H9 (cell line): ENCODE results near the gene CDCP2. TPM values are rescaled to one million over a fixed set of nuclear protein-coding genes. Genes with fewer than 3 reads are reported as not detected.

Experiments
- DNase-seq: peaks from one replicate; pipeline ENCODE4 v3.0.0-alpha.2; 2017
- H2AFZ ChIP-seq: one replicate; pipeline ENCODE4 v1.6.1; 2013; ENCODE audit warnings: mild to moderate bottlenecking, low read length, control low read depth, moderate library complexity
- H2AK5ac ChIP-seq: 2 replicates; pipeline ENCODE4 v1.6.1; 2013; ENCODE audit warnings: low read length, control low read depth, mixed read lengths; ENCODE audit not compliant: insufficient read length
- H2BK120ac ChIP-seq: one replicate; pipeline ENCODE4 v1.6.1; 2013; ENCODE audit warnings: low read depth, mild to moderate bottlenecking, low read length, control low read depth, inconsistent platforms; ENCODE audit not compliant: poor library complexity, severe bottlenecking
- H2BK12ac ChIP-seq: 2 replicates; pipeline ENCODE4 v1.6.1; 2013; ENCODE audit warnings: low read length, control low read depth, mixed read lengths, low read depth; ENCODE audit not compliant: insufficient read length
- H2BK15ac ChIP-seq: 2 replicates; pipeline ENCODE4 v1.6.1; 2013; ENCODE audit warnings: low read depth, low read length, control low read depth
- H2BK20ac ChIP-seq: one replicate; pipeline ENCODE4 v1.6.1; 2013; ENCODE audit warnings: low read depth, mild to moderate bottlenecking, low read length, control low read depth, inconsistent platforms; ENCODE audit not compliant: poor library complexity, severe bottlenecking
- H2BK5ac ChIP-seq: 2 replicates; pipeline ENCODE4 v1.6.1; 2013; ENCODE audit warnings: low read length, control low read depth, mixed read lengths; ENCODE audit not compliant: insufficient read length
- H3K14ac ChIP-seq: 2 replicates; pipeline ENCODE4 v1.6.1; 2013; ENCODE audit warnings: low read length, control low read depth; ENCODE audit not compliant: insufficient read depth
- H3K18ac ChIP-seq: 2 replicates; pipeline ENCODE4 v1.6.1; 2013; ENCODE audit warnings: low read depth, mild to moderate bottlenecking, mixed read lengths, low read length, control low read depth; ENCODE audit not compliant: insufficient read length
- H3K23ac ChIP-seq: 2 replicates; pipeline ENCODE4 v1.6.1; 2013; ENCODE audit warnings: low read length, control low read depth, mixed read lengths, low read depth; ENCODE audit not compliant: insufficient read length
- H3K23me2 ChIP-seq: 2 replicates; pipeline ENCODE4 v1.6.1; 2013; ENCODE audit warnings: low read depth, mild to moderate bottlenecking, mixed read lengths, low read length, control low read depth; ENCODE audit not compliant: insufficient read length, poor library complexity, severe bottlenecking
- H3K27ac ChIP-seq: 2 replicates; pipeline ENCODE4 v1.5.1; 2013; ENCODE audit warnings: low read length, control low read depth, mixed read lengths, low read depth; ENCODE audit not compliant: insufficient read length
- H3K27me3 ChIP-seq: 2 replicates; pipeline ENCODE4 v1.6.1; 2013; ENCODE audit warnings: low read length, control low read depth, inconsistent platforms; ENCODE audit not compliant: insufficient read depth
- H3K4ac ChIP-seq: 2 replicates; pipeline ENCODE4 v1.6.1; 2013; ENCODE audit warnings: low read depth, mild to moderate bottlenecking, control low read depth, inconsistent platforms, low read length, moderate library complexity
- H3K4me1 ChIP-seq: 2 replicates; pipeline ENCODE4 v1.6.1; 2013; ENCODE audit warnings: low read length, control low read depth, inconsistent platforms; ENCODE audit not compliant: insufficient read depth
- H3K4me2 ChIP-seq: 2 replicates; pipeline ENCODE4 v1.6.1; 2013; ENCODE audit warnings: low read length, control low read depth, mixed read lengths; ENCODE audit not compliant: insufficient read length, insufficient read depth
- H3K56ac ChIP-seq: 2 replicates; pipeline ENCODE4 v1.6.1; 2013; ENCODE audit warnings: low read depth, mild to moderate bottlenecking, mixed read lengths, low read length, control low read depth; ENCODE audit not compliant: insufficient read length
- H3K79me1 ChIP-seq: 2 replicates; pipeline ENCODE4 v1.6.1; 2013; ENCODE audit warnings: low read depth, mild to moderate bottlenecking, moderate library complexity, low read length, control low read depth, inconsistent platforms; ENCODE audit not compliant: insufficient read depth, poor library complexity, severe bottlenecking
- H3K79me2 ChIP-seq: 2 replicates; pipeline ENCODE4 v1.6.1; 2013; ENCODE audit warnings: low read length, control low read depth, inconsistent platforms; ENCODE audit not compliant: insufficient read depth
- H3K9ac ChIP-seq: 2 replicates; pipeline ENCODE4 v1.6.1; 2013; ENCODE audit warnings: low read length, control low read depth, mixed read lengths; ENCODE audit not compliant: insufficient read length; ENCODE audit errors: extremely low read depth
- H3K9me3 ChIP-seq: one replicate; pipeline ENCODE4 v1.6.1; 2013; ENCODE audit warnings: low read depth, low read length, inconsistent platforms; ENCODE audit not compliant: control insufficient read depth
- H3T11ph ChIP-seq: one replicate; pipeline ENCODE4 v1.6.1; 2013; ENCODE audit warnings: mild to moderate bottlenecking, low read length, control low read depth, inconsistent platforms
- H4K20me1 ChIP-seq: one replicate; pipeline ENCODE4 v1.6.1; 2013; ENCODE audit not compliant: control insufficient read depth, insufficient read length, insufficient read depth
- H4K5ac ChIP-seq: 2 replicates; pipeline ENCODE4 v1.6.1; 2013; ENCODE audit warnings: low read depth, mild to moderate bottlenecking, mixed read lengths, low read length, control low read depth; ENCODE audit not compliant: insufficient read length
- H4K8ac ChIP-seq: replicated peaks from 2 replicates; pipeline ENCODE4 v1.6.1; 2013; ENCODE audit warnings: low read length, control low read depth, mixed read lengths, low read depth; ENCODE audit not compliant: insufficient read length
- H4K91ac ChIP-seq: 2 replicates; pipeline ENCODE4 v1.6.1; 2013; ENCODE audit warnings: low read depth, mild to moderate bottlenecking, moderate library complexity, mixed read lengths, low read length, control low read depth; ENCODE audit not compliant: insufficient read length
- H3K27ac Mint-ChIP-seq, 3 experiments: 2 replicates in 2 of 3; 3 replicates in 1 of 3; pipeline ENCODE4 v1.8.0; 2020 to 2021; ENCODE audit warnings: mixed read lengths in 3 of 3, mild to moderate bottlenecking in 1 of 3, moderate library complexity in 1 of 3
- H3K27me3 Mint-ChIP-seq: 2 replicates; pipeline ENCODE4 v1.8.0; 2021; ENCODE audit warnings: low read depth, mild to moderate bottlenecking, moderate library complexity, mixed read lengths
- H3K36me3 Mint-ChIP-seq, 3 experiments: 2 replicates in 2 of 3; 3 replicates in 1 of 3; pipeline ENCODE4 v1.8.0; 2020 to 2021; ENCODE audit warnings: low read depth in 3 of 3, mixed read lengths in 3 of 3; ENCODE audit not compliant: insufficient read depth in 1 of 3
- H3K4me1 Mint-ChIP-seq, 2 experiments: 2 replicates each; pipeline ENCODE4 v1.8.0; 2020; ENCODE audit warnings: mixed read lengths in 2 of 2
- H3K4me3 Mint-ChIP-seq, 2 experiments: 2 replicates in 1 of 2; 3 replicates in 1 of 2; pipeline ENCODE4 v1.8.0; 2020 to 2021; ENCODE audit warnings: mild to moderate bottlenecking in 2 of 2, mixed read lengths in 2 of 2, moderate library complexity in 1 of 2
- H3K9me3 Mint-ChIP-seq, 2 experiments: 2 replicates in 1 of 2; 3 replicates in 1 of 2; pipeline ENCODE4 v1.8.0; 2020; ENCODE audit warnings: mild to moderate bottlenecking in 2 of 2, mixed read lengths in 2 of 2, moderate library complexity in 1 of 2
- WGBS: extraction: QIAGEN DNeasy Blood & Tissue Kit; methylation state at CpG from one replicate; pipeline ENCODE4 v1.1.7; 2013; ENCODE audit warnings: missing lambda C conversion rate, low lambda C conversion rate, mixed read lengths; ENCODE audit not compliant: insufficient read length; ENCODE audit errors: extremely low coverage; 5-methylcytosine and 5-hydroxymethylcytosine counted together
- total RNA-seq: library from RNA; stranded (reverse); gene quantifications from 2 replicates; pipeline ENCODE4 v1.2.1, GENCODE V29; 2021
- TF ChIP-seq, protein P1 (sequence below): fragments of 200-600 bp; sonication (generic); conservative IDR thresholded peaks from 3 replicates; pipeline ENCODE4 v1.8.0; 2021; ENCODE audit warnings: antibody characterized with exemption, mild to moderate bottlenecking

Gene CDCP2
- total RNA-seq, 1 experiment from 2014 or later = not detected

DNA sequence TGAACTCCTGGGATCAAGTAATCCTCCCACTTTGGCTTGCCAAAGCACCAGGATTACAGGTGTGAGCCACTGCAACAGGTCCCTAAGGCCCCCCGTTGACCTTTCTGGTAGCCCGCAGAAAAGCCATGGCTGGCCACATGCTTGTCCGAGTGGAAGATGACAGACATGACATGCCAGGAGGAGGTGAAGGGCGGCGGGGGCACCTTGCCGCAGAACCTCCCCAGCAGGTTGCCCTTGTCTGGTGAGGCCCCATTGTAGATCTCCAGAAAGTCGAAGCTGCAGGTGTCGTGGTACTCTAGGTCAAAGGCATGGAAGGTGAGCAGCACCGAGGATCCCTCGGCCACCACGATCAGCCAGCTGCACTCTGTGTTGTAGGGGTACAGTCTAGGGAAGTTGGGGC lies 8.4 kb downstream of the CDCP2 start:
- no peak overlapping the region for H3K27ac Mint-ChIP-seq
- no peaks in the 10 kb centered on the region for H3K4me1 Mint-ChIP-seq
- H3K27me3 Mint-ChIP-seq = no peaks in the 10 kb centered on the region; the same call in 1 of the 2 replicates
- Histone ChIP-seq H2AK5ac (no peak overlapping the region), H3K56ac (no peak overlapping the region), H4K8ac (no peak overlapping the region), H3K14ac (no peak overlapping the region), H3K9me3 (no peaks in the 10 kb centered on the region), H3K18ac (no peak overlapping the region), H3K4ac (no peak overlapping the region), H2BK5ac (no peak overlapping the region), H3K23me2 (no peaks in the 10 kb centered on the region), H2BK20ac (no peak overlapping the region), H3K79me1 (no peaks in the 10 kb centered on the region), H3K4me2 (no peak overlapping the region), H3K27ac (no peak overlapping the region), H4K20me1 (no peaks in the 10 kb centered on the region), H3K9ac (no peak overlapping the region), H2AFZ (no peak overlapping the region), H4K91ac (no peak overlapping the region), H2BK12ac (no peak overlapping the region), H4K5ac (no peak overlapping the region), H2BK15ac (no peak overlapping the region), H3K4me1 (no peaks in the 10 kb centered on the region), H3K27me3 (no peaks in the 10 kb centered on the region), H2BK120ac (no peak overlapping the region), H3K23ac (no peak overlapping the region), H3K79me2 (no peaks in the 10 kb centered on the region), H3T11ph (no peak overlapping the region)
- no peaks in the 10 kb centered on the region for H3K36me3 Mint-ChIP-seq
- TF ChIP-seq, protein P1, sequence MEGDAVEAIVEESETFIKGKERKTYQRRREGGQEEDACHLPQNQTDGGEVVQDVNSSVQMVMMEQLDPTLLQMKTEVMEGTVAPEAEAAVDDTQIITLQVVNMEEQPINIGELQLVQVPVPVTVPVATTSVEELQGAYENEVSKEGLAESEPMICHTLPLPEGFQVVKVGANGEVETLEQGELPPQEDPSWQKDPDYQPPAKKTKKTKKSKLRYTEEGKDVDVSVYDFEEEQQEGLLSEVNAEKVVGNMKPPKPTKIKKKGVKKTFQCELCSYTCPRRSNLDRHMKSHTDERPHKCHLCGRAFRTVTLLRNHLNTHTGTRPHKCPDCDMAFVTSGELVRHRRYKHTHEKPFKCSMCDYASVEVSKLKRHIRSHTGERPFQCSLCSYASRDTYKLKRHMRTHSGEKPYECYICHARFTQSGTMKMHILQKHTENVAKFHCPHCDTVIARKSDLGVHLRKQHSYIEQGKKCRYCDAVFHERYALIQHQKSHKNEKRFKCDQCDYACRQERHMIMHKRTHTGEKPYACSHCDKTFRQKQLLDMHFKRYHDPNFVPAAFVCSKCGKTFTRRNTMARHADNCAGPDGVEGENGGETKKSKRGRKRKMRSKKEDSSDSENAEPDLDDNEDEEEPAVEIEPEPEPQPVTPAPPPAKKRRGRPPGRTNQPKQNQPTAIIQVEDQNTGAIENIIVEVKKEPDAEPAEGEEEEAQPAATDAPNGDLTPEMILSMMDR = no peak
- no peak overlapping the region for H3K4me3 Mint-ChIP-seq
- no peak for DNase-seq
- H3K9me3 Mint-ChIP-seq = no peaks in the 10 kb centered on the region
- WGBS = no CpG with 5 or more reads among the region's 11 CpGs
